Measurements from ENCODE around the gene MYL10. TPM values are rescaled to one million over a fixed set of nuclear protein-coding genes. Genes with fewer than 3 reads are reported as not detected.

The MYL10 gene
- total RNA-seq, 2 experiments from 2014 or later = not detected

- CTCF ChIA-PET = interaction anchor here (0.6 to 1.7 kb wide), 2 partner anchors 130 to 590 kb away, joined by 3 read pairs; no protein-coding TSS in a partner anchor
Observed at GRCh38 chr7:101667920-101668319, 38.8 kb upstream of the MYL10 start.

GRCh38 chr7:101667399-101667798 lies 38.3 kb upstream of the MYL10 start:
- H3K36me3 Mint-ChIP-seq (ENCODE audit: low read depth) = no peaks in the 10 kb centered on the region
- intact Hi-C loops (cut with DNase I, micrococcal nuclease) = no loop called here
- ATAC-seq (no peak), DNase-seq (no peak)
- H3K9me3 Mint-ChIP-seq (ENCODE audit: low read depth) = peaks cover 7% of the 10 kb centered on the region
- no peak overlapping the region for H3K27ac Mint-ChIP-seq
- no peak overlapping the region for H3K4me3 Mint-ChIP-seq
- ChIA-PET CTCF (interaction anchor here (1.7 kb wide), 1 partner anchor 129 kb away, joined by 3 read pairs; no protein-coding TSS in a partner anchor), POLR2A (no interaction called here)
- H3K4me1 Mint-ChIP-seq = no peaks in the 10 kb centered on the region
- H3K27me3 Mint-ChIP-seq = peaks cover 2% of the 10 kb centered on the region

More at GRCh38 chr7:101667920-101668319, 38.8 kb upstream of the MYL10 start:
- no peaks in the 10 kb centered on the region for H3K36me3 Mint-ChIP-seq (ENCODE audit: low read depth)
- no peak overlapping the region for H3K4me3 Mint-ChIP-seq
- no peak overlapping the region for H3K27ac Mint-ChIP-seq
- POLR2A ChIA-PET = interaction anchor here (0.5 kb wide), 1 partner anchor 208 kb away, joined by 10 read pairs; no protein-coding TSS in a partner anchor
- no peaks in the 10 kb centered on the region for H3K4me1 Mint-ChIP-seq
- DNase-seq = no peak
- no peak for ATAC-seq
- intact Hi-C loops (cut with DNase I, micrococcal nuclease) = no loop called here
- H3K9me3 Mint-ChIP-seq (ENCODE audit: low read depth) = peaks cover 6% of the 10 kb centered on the region
- H3K27me3 Mint-ChIP-seq = peaks cover 2% of the 10 kb centered on the region

DNA sequence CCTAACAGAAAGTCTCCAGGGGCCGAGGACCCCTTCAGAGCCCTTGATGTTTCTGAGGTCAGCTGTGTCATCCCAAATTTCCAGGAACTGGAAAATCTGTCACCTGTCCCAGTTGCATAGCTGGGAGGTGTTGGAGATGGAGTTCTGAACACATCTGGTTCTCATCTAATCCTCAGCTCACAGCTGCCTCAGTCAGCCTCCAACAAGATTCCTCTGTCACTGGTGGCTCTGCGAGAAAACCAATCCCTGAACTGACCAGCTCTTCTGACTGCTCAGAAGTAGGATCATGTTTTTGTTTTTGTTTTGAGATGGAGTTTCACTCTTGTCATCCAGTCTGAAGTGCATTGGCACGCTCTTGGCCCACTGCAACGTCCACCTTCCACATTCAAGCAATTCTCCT lies 37.6 kb upstream of the MYL10 start:
- ChIA-PET POLR2A (no interaction called here), CTCF (no interaction called here)
- no peak overlapping the region for H3K4me3 Mint-ChIP-seq
- peaks cover 10% of the 10 kb centered on the region for H3K9me3 Mint-ChIP-seq (ENCODE audit: low read depth)
- peaks cover 2% of the 10 kb centered on the region for H3K27me3 Mint-ChIP-seq
- ATAC-seq = no peak
- DNase-seq = no peak
- H3K4me1 Mint-ChIP-seq = no peaks in the 10 kb centered on the region
- H3K27ac Mint-ChIP-seq = no peak overlapping the region
- no peaks in the 10 kb centered on the region for H3K36me3 Mint-ChIP-seq (ENCODE audit: low read depth)
- intact Hi-C loops (cut with DNase I, micrococcal nuclease) = no loop called here

DNA sequence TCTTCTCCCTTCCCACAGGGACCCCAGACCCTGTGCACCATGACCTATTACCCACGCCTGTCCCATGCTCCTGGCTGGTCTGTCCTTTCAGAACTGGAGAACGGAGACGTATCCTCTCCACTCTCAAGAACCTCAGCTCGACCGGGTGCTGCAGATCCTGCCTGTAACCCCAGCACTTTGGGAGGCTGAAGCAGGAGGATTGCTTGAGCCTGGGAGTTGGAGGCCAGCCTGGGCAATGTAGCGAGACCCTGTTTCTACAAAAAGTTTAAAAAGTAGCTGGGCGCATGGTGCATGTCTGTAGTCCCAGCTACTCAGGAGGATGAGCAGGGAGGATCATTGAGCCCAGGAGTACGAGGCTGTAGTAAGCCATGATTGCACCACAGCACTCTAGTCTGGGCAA lies 37.2 kb upstream of the MYL10 start:
- peaks cover 10% of the 10 kb centered on the region for H3K9me3 Mint-ChIP-seq (ENCODE audit: low read depth)
- intact Hi-C loops (cut with DNase I, micrococcal nuclease) = no loop called here
- no peaks in the 10 kb centered on the region for H3K36me3 Mint-ChIP-seq (ENCODE audit: low read depth)
- H3K4me3 Mint-ChIP-seq = no peak overlapping the region
- CTCF ChIA-PET = no interaction called here
- no peaks in the 10 kb centered on the region for H3K4me1 Mint-ChIP-seq
- ATAC-seq (no peak), DNase-seq (no peak)
- peaks cover 2% of the 10 kb centered on the region for H3K27me3 Mint-ChIP-seq
- no peak overlapping the region for H3K27ac Mint-ChIP-seq
- POLR2A ChIA-PET = no interaction called here

GRCh38 chr7:101664893-101665471 lies 35.9 kb upstream of the MYL10 start:
- H3K36me3 Mint-ChIP-seq (ENCODE audit: low read depth) = no peaks in the 10 kb centered on the region
- H3K27me3 Mint-ChIP-seq = peaks cover 6% of the 10 kb centered on the region
- H3K9me3 Mint-ChIP-seq (ENCODE audit: low read depth) = peaks cover 10% of the 10 kb centered on the region
- no peak for ATAC-seq
- H3K4me1 Mint-ChIP-seq = no peaks in the 10 kb centered on the region
- intact Hi-C loops (cut with DNase I, micrococcal nuclease) = no loop called here
- CTCF ChIA-PET = no interaction called here
- no peak overlapping the region for H3K4me3 Mint-ChIP-seq
- POLR2A ChIA-PET = no interaction called here
- H3K27ac Mint-ChIP-seq = no peak overlapping the region
- DNase-seq = no peak

- POLR2A ChIA-PET = no interaction called here
- Mint-ChIP-seq H3K27ac (no peak overlapping the region), H3K27me3 (peaks cover 6% of the 10 kb centered on the region), H3K4me1 (no peaks in the 10 kb centered on the region), H3K9me3 (ENCODE audit: low read depth) (peaks cover 10% of the 10 kb centered on the region), H3K36me3 (ENCODE audit: low read depth) (no peaks in the 10 kb centered on the region), H3K4me3 (no peak overlapping the region)
- CTCF ChIA-PET = no interaction called here
- intact Hi-C loops (cut with DNase I, micrococcal nuclease) = no loop called here
- ATAC-seq (no peak), DNase-seq (no peak)
Observed at GRCh38 chr7:101664436-101664835, 35.3 kb upstream of the MYL10 start.

GRCh38 chr7:101663747-101664146 lies 34.7 kb upstream of the MYL10 start:
- DNase-seq (no peak), ATAC-seq (no peak)
- H3K36me3 Mint-ChIP-seq (ENCODE audit: low read depth) = no peaks in the 10 kb centered on the region
- no peaks in the 10 kb centered on the region for H3K4me1 Mint-ChIP-seq
- H3K4me3 Mint-ChIP-seq = no peak overlapping the region
- POLR2A ChIA-PET = no interaction called here
- H3K9me3 Mint-ChIP-seq (ENCODE audit: low read depth) = peaks cover 10% of the 10 kb centered on the region
- CTCF ChIA-PET = no interaction called here
- peaks cover 6% of the 10 kb centered on the region for H3K27me3 Mint-ChIP-seq
- H3K27ac Mint-ChIP-seq = no peak overlapping the region
- intact Hi-C loops (cut with DNase I, micrococcal nuclease) = no loop called here

DNA sequence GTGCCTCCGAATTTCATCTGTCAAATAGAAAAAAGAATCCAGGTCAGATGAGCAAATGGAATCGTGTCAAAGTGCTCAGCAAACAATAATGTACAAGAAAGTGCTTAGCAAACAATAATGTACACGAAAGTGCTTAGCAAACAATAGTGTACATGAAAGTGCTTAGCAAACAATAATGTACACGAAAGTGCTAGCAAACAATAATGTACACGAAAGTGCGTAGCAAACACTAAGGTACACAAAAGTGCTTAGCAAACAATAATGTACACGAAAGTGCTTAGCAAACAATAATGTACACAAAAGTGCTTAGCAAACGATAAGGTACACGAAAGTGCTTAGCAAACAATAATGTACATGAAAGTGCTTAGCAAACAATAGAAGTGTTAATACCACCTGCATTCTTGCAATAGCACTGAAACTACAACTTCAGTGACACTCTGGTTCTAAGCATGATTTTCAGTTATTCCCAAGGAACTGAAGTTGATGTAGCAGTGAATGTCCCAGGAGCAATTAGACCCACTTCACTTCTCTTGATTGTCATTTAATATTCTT lies 33.4 kb upstream of the MYL10 start:
- ChIA-PET POLR2A (no interaction called here), CTCF (no interaction called here)
- Mint-ChIP-seq H3K27me3 (peaks cover 8% of the 10 kb centered on the region), H3K36me3 (ENCODE audit: low read depth) (no peaks in the 10 kb centered on the region), H3K4me3 (no peak overlapping the region), H3K9me3 (ENCODE audit: low read depth) (peaks cover 10% of the 10 kb centered on the region), H3K4me1 (no peaks in the 10 kb centered on the region), H3K27ac (no peak overlapping the region)
- no peak for DNase-seq
- intact Hi-C loops (cut with DNase I, micrococcal nuclease) = no loop called here
- no peak for ATAC-seq

GRCh38 chr7:101659706-101660105 lies 30.6 kb upstream of the MYL10 start:
- DNase-seq = no peak
- H3K36me3 Mint-ChIP-seq (ENCODE audit: low read depth) = no peaks in the 10 kb centered on the region
- H3K9me3 Mint-ChIP-seq (ENCODE audit: low read depth) = peaks cover 10% of the 10 kb centered on the region
- no peak overlapping the region for H3K27ac Mint-ChIP-seq
- peaks cover 12% of the 10 kb centered on the region for H3K27me3 Mint-ChIP-seq
- ChIA-PET CTCF (no interaction called here), POLR2A (no interaction called here)
- intact Hi-C loops (cut with DNase I, micrococcal nuclease) = no loop called here
- H3K4me1 Mint-ChIP-seq = no peaks in the 10 kb centered on the region
- no peak overlapping the region for H3K4me3 Mint-ChIP-seq
- ATAC-seq = no peak

- no peak for ATAC-seq
- CTCF ChIA-PET = interaction anchor here (0.7 kb wide), 1 partner anchor 32 kb away, joined by 3 read pairs; no protein-coding TSS in a partner anchor
- Mint-ChIP-seq H3K4me1 (no peaks in the 10 kb centered on the region), H3K9me3 (ENCODE audit: low read depth) (peaks cover 2% of the 10 kb centered on the region), H3K27ac (no peak overlapping the region), H3K27me3 (peaks cover 14% of the 10 kb centered on the region), H3K4me3 (no peak overlapping the region), H3K36me3 (ENCODE audit: low read depth) (no peaks in the 10 kb centered on the region)
- DNase-seq = no peak
- intact Hi-C loops (cut with DNase I, micrococcal nuclease) = no loop called here
- POLR2A ChIA-PET = no interaction called here
Observed at GRCh38 chr7:101657171-101657570, 28.1 kb upstream of the MYL10 start.

DNA sequence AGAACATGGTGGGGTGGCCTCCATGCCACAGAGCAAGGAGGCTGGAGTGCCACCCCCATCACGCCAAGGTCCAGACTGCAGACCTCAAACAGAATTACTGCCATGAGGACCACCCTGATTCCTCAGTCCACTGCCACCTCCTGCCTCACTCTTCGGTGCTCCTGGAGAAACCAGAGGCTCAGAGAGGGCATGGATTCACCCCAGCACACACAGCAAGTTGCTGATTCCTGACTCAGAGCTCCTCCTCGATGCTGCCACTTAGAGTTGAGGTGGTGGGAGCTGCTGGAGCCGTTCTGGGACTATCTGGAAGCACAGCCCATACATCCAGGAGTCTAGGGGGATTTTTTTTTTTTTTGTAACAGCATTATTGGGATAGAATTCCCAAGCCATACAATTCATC lies 22.0 kb upstream of the MYL10 start:
- CTCF ChIA-PET = interaction anchor here (0.9 kb wide), 1 partner anchor 48 kb away, joined by 3 read pairs; no protein-coding TSS in a partner anchor
- H3K27me3 Mint-ChIP-seq = peaks cover 16% of the 10 kb centered on the region
- ATAC-seq (no peak), DNase-seq (no peak)
- H3K4me1 Mint-ChIP-seq = no peaks in the 10 kb centered on the region
- no peaks in the 10 kb centered on the region for H3K36me3 Mint-ChIP-seq (ENCODE audit: low read depth)
- no peaks in the 10 kb centered on the region for H3K9me3 Mint-ChIP-seq (ENCODE audit: low read depth)
- no peak overlapping the region for H3K27ac Mint-ChIP-seq
- no peak overlapping the region for H3K4me3 Mint-ChIP-seq
- intact Hi-C loops (cut with DNase I, micrococcal nuclease) = no loop called here
- POLR2A ChIA-PET = no interaction called here

DNA sequence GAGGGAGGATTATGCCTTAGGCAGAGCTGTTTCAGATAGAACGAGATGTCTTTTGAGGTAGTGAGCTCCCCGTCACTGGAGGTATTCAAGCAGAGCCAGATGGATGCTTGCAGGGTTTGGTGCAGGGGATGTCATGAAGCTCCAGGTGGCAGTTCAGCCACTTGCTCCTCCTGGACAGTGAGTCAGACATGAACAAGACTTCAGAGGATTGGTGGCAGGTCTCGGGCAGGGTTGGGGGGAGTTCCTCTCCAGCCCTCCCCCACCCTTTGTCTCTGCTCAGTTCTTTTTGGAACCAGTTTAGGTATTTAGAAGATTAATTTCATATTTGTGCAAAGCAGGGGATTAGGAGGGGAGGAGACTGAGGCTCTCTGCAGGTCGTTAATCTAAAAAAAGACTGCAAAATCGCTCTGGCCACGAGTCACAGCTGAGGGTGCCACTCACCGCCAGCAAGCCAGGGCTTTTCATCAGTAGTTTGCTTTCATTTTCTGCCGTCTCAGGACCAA lies 21.5 kb upstream of the MYL10 start:
- Mint-ChIP-seq H3K27ac (no peak overlapping the region), H3K27me3 (peaks cover 16% of the 10 kb centered on the region), H3K4me1 (no peaks in the 10 kb centered on the region), H3K4me3 (no peak overlapping the region), H3K36me3 (ENCODE audit: low read depth) (no peaks in the 10 kb centered on the region), H3K9me3 (ENCODE audit: low read depth) (no peaks in the 10 kb centered on the region)
- DNase-seq = no peak
- ATAC-seq = no peak
- intact Hi-C loops (cut with DNase I, micrococcal nuclease) = no loop called here
- POLR2A ChIA-PET = no interaction called here
- CTCF ChIA-PET = interaction anchor here (0.6 to 0.9 kb wide), 3 partner anchors 46 to 551 kb away, joined by 3 to 4 read pairs (median 3); no protein-coding TSS in a partner anchor

Data from activated CD4-positive, alpha-beta T cell treated with anti-CD3 and anti-CD28 coated beads for 36 hours (primary cell).